ENCODE results near the gene ARHGAP15.

Gene ARHGAP15

DNA sequence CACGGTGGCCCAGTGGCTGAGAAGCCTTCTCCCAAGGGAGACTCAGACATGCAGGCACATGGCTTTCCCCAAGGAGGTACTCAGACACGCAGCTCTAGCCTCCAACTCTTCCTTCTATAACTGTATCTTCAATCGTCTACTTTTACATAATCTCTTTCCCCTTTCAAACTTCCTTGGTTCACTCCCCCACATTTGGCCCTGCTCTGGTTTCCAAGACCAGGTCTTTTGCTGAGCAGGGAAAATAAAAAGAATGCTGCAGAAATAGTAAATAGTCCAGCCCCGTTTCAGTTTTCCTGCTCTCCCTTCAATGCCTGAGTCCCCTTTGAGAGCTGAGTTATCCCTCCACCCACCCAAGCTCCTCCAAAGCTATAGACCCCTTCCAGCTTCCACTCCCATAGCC is 635.0 kb downstream of the ARHGAP15 start:
- H3K9me3 Mint-ChIP-seq, result no peaks in the 10 kb centered on the region
- peak overlapping the region; percentile 13 for H3K27ac Mint-ChIP-seq
- H3K36me3 Mint-ChIP-seq (ENCODE audit: low read depth), result peaks cover 53% of the 10 kb centered on the region
- H3K4me1 Mint-ChIP-seq (ENCODE audit: low read depth), result no peaks in the 10 kb centered on the region
- H3K4me3 Mint-ChIP-seq, result no peak overlapping the region
- no peaks in the 10 kb centered on the region for H3K27me3 Mint-ChIP-seq
- no peak for DNase-seq

DNA sequence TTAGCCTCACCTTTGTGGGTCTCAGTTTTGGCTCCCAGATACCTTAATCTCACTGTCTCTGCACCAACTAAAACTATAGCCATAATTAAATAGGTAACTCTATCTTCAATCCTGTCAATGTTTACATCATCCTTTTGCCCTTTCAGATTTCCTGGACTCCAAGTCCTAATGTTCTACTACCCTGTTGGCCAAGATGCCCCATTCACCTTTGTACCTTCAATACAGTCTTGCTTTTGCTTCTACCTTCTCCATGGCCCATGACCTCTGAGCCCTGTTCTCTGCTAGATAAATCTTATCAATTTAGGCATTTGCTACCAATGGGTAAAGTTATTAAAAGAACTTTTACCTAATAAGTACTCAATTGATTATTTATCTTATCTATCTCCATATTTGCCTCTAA is 635.5 kb downstream of the ARHGAP15 start:
- Mint-ChIP-seq H3K27ac (peak overlapping the region; percentile 13), H3K4me3 (no peak overlapping the region), H3K27me3 (no peaks in the 10 kb centered on the region), H3K36me3 (ENCODE audit: low read depth) (peaks cover 56% of the 10 kb centered on the region), H3K9me3 (no peaks in the 10 kb centered on the region), H3K4me1 (ENCODE audit: low read depth) (no peaks in the 10 kb centered on the region)
- DNase-seq, result no peak

DNA sequence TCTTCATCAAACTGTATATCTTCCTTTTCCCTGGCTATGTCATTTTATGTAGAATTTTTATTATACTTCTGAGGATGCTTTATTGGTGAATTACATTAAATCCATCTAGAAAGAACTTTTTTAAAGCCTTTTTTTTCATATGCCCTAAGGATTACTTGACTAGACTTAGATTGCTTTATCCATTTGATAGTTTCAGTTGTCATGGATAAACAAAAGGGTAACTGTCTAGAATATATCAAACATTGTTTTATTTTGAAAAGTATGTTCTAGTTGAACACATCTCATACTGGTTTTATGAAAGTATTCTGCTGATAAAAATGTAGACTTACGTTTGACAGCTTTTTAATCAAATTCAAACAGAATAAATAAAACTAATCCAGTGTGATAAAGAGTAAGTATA is 639.8 kb downstream of the ARHGAP15 start:
- Mint-ChIP-seq H3K27ac (no peak overlapping the region), H3K4me1 (ENCODE audit: low read depth) (no peaks in the 10 kb centered on the region), H3K36me3 (ENCODE audit: low read depth) (peaks cover 52% of the 10 kb centered on the region), H3K27me3 (no peaks in the 10 kb centered on the region), H3K4me3 (no peak overlapping the region), H3K9me3 (no peaks in the 10 kb centered on the region)
- no peak for DNase-seq

DNA sequence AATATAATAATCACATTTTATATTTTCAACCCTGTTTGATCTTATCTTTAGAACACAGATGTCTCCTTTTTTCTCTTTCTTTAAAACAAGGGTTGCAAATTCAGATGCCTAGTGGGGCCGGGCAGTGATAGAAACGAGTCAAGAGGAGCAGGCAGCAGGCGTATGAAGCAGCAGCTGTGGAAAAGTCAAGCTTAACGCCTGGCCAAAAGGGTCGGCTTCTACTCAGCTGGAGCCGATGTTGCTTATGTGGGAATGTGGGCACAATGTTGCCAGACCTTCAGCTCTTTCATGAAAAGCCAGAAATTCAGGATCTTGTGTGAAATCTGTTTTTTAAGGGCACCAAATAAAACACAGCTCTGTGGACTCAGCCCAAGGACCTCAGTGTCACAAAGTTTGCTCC is 642.7 kb downstream of the ARHGAP15 start:
- DNase-seq, result no peak
- no peak overlapping the region for H3K4me3 Mint-ChIP-seq
- no peak overlapping the region for H3K27ac Mint-ChIP-seq
- H3K36me3 Mint-ChIP-seq (ENCODE audit: low read depth), result peaks cover 26% of the 10 kb centered on the region
- H3K27me3 Mint-ChIP-seq, result no peaks in the 10 kb centered on the region
- no peaks in the 10 kb centered on the region for H3K4me1 Mint-ChIP-seq (ENCODE audit: low read depth)
- H3K9me3 Mint-ChIP-seq, result no peaks in the 10 kb centered on the region

DNA sequence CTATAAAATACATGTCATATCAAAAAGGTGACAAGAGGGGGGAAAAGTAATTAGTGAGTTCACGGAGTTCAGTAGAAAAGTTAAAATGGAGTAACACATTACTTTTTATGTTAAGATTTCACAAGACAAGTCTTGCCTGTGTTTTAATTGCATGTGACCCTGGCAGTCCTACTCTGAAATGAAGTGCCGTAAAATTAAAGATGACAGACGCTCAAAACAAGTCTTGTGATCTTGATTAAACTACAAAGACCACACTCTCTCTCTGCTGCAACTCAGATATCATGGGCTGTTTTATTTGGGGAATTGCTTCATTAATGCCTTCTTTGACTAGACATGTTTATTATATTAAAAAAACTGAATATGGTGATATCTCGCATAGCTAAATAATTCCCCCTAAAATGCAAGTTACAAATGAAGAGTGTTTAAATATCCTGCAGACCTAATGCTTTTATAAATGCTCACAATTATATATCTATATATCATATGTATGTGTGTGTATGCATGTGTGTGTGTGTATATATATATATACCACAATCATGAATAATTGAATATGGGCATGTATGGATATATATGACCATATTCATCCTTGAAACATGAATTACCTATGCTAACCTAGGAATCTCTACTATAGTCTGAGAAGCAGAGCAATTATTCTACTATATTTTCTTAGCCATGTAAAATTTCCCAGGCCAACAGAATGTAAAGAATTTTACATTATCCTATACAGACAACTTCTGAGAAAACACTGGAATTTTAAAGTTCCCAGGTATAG is 647.5 kb downstream of the ARHGAP15 start:
- no peak overlapping the region for H3K4me3 Mint-ChIP-seq
- H3K9me3 Mint-ChIP-seq, result no peaks in the 10 kb centered on the region
- H3K27me3 Mint-ChIP-seq, result no peaks in the 10 kb centered on the region
- H3K4me1 Mint-ChIP-seq (ENCODE audit: low read depth), result no peaks in the 10 kb centered on the region
- no peaks in the 10 kb centered on the region for H3K36me3 Mint-ChIP-seq (ENCODE audit: low read depth)
- H3K27ac Mint-ChIP-seq, result no peak overlapping the region
- no peak for DNase-seq

DNA sequence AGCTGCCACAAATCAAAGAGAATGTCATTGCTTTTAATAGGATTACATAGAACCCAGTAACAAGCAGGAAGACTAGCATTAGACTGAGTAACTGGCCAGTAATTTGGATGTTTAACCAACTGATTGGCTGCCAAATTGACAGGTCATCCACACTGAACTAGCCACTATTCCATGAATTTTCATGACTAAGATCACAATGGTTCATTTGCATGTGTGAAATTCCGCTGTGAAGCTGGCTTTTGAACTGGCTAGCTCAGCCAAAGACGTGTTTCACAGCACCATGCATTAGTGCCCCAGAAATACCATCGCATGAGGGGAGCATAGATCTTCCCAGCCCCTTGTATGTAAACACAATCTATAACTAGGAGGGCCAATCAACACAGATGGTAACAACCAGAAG is 649.8 kb downstream of the ARHGAP15 start:
- Mint-ChIP-seq H3K9me3 (no peaks in the 10 kb centered on the region), H3K36me3 (ENCODE audit: low read depth) (no peaks in the 10 kb centered on the region)
- no peak for DNase-seq

DNA sequence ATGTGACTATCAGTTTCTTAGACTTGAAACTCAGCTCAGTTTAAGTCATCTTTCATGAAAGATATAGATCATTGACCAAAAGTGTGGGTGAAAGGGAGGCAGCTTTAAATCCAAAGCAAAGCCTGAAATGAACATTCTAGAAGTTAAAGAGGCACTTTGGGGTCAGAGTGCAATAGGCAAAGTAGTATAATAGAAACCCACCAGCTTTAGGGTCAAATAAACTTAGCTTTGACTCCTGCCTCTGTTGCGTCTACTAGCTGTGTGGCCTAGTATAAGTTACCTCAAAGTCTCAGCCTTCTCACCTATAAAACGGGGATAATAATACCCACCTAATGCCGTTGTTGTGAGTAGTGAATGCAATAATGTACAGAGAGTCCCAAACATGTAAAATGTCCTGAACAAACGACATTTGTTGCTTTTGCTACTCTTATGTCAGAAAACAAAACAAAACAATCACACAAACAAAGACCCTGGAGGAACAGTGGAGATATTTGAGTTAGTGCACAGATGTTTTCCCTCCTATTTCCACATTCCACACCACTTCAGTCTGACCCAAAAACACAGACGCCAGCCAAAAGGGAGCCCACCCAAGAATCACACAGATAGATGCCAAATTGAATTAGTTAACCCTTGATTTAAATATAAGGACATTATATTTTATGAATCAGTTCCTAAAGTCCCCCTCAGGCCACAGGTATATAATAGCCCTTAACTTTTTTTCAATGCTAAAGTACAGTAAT is 657.0 kb downstream of the ARHGAP15 start:
- H3K4me3 Mint-ChIP-seq, result no peak overlapping the region
- H3K27me3 Mint-ChIP-seq, result peaks cover 23% of the 10 kb centered on the region
- no peak overlapping the region for H3K27ac Mint-ChIP-seq
- H3K36me3 Mint-ChIP-seq (ENCODE audit: low read depth), result no peaks in the 10 kb centered on the region
- no peak for DNase-seq
- H3K4me1 Mint-ChIP-seq (ENCODE audit: low read depth), result no peaks in the 10 kb centered on the region
- no peaks in the 10 kb centered on the region for H3K9me3 Mint-ChIP-seq

More for the DNA sequence above, 649.8 kb downstream of the ARHGAP15 start:
- no peaks in the 10 kb centered on the region for H3K27me3 Mint-ChIP-seq
- no peak overlapping the region for H3K27ac Mint-ChIP-seq
- H3K4me1 Mint-ChIP-seq (ENCODE audit: low read depth), result no peaks in the 10 kb centered on the region
- no peak overlapping the region for H3K4me3 Mint-ChIP-seq

DNA sequence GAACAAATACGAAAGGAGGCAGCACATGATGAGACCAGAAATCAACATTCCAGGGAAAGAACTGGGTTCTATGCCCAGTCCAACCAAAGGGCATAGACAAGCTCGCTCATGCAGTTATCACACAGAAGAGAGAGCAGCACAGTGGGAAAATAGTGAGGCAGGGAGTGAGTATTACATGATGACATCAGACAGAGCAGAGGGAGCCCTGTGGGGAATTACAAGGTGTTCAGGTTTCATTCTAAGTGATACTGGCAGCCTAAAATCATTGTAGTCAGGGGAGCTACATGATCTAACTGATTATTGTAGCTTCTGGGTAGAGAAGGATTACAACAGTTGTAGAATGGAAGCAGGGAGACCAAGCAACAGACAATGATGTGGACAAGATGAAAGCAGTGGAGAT is 658.5 kb downstream of the ARHGAP15 start:
- Mint-ChIP-seq H3K4me3 (no peak overlapping the region), H3K36me3 (ENCODE audit: low read depth) (no peaks in the 10 kb centered on the region)

DNA sequence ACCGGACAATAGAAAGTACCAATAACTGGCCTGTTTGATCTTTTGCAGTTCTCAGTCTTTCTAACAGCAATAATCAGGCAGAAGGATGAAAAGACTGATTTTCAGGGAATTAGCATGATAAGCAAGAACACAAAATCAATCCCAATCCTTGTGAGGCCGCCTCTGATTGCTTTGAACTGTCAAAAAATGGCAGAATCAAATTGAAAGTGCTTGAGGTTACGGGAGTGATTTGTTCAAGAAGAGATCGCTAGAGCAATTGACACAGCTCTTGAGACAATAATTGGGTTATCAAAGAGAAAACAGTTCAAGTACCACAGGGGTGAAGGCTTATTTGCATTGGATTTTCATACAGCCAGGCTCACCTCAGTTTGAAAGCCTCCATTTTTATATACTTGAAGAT is 663.4 kb downstream of the ARHGAP15 start:
- Mint-ChIP-seq H3K27me3 (peaks cover 21% of the 10 kb centered on the region), H3K36me3 (ENCODE audit: low read depth) (no peaks in the 10 kb centered on the region), H3K9me3 (no peaks in the 10 kb centered on the region), H3K27ac (no peak overlapping the region), H3K4me1 (ENCODE audit: low read depth) (no peaks in the 10 kb centered on the region), H3K4me3 (no peak overlapping the region)
- DNase-seq, result no peak

More for the DNA sequence above, 658.5 kb downstream of the ARHGAP15 start:
- Mint-ChIP-seq H3K27ac (no peak overlapping the region), H3K4me1 (ENCODE audit: low read depth) (no peaks in the 10 kb centered on the region), H3K27me3 (peaks cover 23% of the 10 kb centered on the region), H3K9me3 (no peaks in the 10 kb centered on the region)
- no peak for DNase-seq

DNA sequence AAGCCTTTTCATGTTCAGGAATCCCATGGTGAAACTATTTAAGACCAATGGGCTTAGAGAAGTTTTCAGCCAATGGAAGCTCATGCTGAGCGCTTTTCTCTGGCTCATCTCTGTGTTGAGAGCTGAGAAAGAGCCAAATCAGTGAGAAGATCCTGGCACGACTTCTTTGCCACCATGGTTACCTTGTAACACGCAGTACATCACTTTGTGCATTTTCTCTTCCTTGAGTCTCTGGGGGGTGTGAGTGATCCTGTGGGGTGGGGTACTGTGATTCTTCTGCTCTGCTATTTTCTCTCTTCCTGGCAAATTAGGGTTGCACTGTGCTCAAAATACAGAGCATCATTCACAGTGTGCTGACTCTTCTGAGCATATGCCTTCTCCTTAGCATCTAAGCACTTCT is 664.2 kb downstream of the ARHGAP15 start:
- Mint-ChIP-seq H3K36me3 (ENCODE audit: low read depth) (no peaks in the 10 kb centered on the region), H3K27me3 (peaks cover 14% of the 10 kb centered on the region), H3K4me3 (no peak overlapping the region), H3K4me1 (ENCODE audit: low read depth) (no peaks in the 10 kb centered on the region), H3K27ac (no peak overlapping the region), H3K9me3 (no peaks in the 10 kb centered on the region)
- no peak for DNase-seq

DNA sequence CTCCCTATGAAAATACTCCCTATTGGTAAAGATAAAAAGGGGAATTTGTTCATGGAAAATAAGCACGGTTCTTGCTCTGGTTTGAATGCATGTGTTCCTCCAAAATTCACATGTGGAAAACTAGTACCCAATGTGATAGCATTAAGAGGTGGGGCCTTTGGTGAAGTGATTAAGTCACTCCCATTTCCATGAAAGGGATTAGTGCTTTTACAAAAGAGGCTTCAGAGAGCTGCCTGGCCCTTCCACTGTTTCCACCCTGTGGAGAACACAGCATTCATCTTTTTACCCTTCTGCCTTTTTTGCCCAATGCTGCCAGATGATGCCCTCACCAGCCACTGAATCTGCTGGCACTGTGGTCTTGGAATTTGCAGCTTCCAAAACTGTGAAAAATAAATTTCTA is 666.8 kb downstream of the ARHGAP15 start:
- no peaks in the 10 kb centered on the region for H3K36me3 Mint-ChIP-seq (ENCODE audit: low read depth)
- H3K27ac Mint-ChIP-seq, result no peak overlapping the region
- no peak overlapping the region for H3K4me3 Mint-ChIP-seq
- H3K27me3 Mint-ChIP-seq, result no peaks in the 10 kb centered on the region
- H3K4me1 Mint-ChIP-seq (ENCODE audit: low read depth), result no peaks in the 10 kb centered on the region
- DNase-seq, result no peak
- H3K9me3 Mint-ChIP-seq, result peaks cover 2% of the 10 kb centered on the region

DNA sequence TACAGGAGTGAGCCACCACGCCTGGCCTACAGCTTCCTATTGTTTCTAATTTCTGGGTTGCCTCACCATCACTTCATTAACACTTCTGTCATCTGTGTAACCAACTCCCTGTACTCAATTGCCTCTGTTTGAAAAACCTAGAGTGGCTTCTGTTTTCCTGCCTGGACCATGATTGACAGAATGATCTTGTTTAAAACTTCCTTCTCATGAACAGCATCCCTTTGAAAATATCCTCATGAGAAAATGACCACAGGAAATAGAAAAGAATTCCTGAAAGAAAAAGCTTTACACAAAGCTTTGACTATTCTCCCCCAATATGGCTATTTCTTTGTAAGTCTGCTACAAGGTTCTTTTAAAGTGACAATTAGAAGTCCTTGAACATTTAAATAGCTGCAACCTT is 672.3 kb downstream of the ARHGAP15 start:
- H3K4me3 Mint-ChIP-seq, result no peak overlapping the region
- H3K36me3 Mint-ChIP-seq (ENCODE audit: low read depth), result no peaks in the 10 kb centered on the region
- H3K27me3 Mint-ChIP-seq, result peaks cover 9% of the 10 kb centered on the region
- H3K4me1 Mint-ChIP-seq (ENCODE audit: low read depth), result peaks cover 15% of the 10 kb centered on the region
- peaks cover 2% of the 10 kb centered on the region for H3K9me3 Mint-ChIP-seq
- no peak overlapping the region for H3K27ac Mint-ChIP-seq
- no peak for DNase-seq

DNA sequence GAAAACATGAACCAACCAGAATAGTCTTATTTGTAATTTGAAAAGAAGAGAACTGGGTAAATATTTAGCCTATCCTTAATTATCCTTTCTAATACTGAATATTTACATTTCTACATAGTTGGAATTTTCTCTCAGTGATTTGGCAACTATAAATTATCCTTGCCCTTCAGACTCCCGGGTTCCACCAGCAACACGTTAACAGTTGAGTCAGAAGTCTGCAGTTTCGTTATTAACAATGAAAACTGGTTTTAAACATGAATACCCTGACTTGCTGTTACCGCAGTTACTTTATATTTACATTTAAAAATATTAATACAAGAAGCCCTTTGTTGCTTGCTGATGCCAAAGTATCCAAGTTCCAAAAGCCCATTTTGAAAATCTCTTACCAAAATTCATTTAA is 673.0 kb downstream of the ARHGAP15 start:
- Mint-ChIP-seq H3K9me3 (peaks cover 2% of the 10 kb centered on the region), H3K27ac (peak overlapping the region; percentile 79), H3K27me3 (peaks cover 9% of the 10 kb centered on the region), H3K4me3 (no peak overlapping the region), H3K4me1 (ENCODE audit: low read depth) (peaks cover 15% of the 10 kb centered on the region), H3K36me3 (ENCODE audit: low read depth) (no peaks in the 10 kb centered on the region)
- no peak for DNase-seq

DNA sequence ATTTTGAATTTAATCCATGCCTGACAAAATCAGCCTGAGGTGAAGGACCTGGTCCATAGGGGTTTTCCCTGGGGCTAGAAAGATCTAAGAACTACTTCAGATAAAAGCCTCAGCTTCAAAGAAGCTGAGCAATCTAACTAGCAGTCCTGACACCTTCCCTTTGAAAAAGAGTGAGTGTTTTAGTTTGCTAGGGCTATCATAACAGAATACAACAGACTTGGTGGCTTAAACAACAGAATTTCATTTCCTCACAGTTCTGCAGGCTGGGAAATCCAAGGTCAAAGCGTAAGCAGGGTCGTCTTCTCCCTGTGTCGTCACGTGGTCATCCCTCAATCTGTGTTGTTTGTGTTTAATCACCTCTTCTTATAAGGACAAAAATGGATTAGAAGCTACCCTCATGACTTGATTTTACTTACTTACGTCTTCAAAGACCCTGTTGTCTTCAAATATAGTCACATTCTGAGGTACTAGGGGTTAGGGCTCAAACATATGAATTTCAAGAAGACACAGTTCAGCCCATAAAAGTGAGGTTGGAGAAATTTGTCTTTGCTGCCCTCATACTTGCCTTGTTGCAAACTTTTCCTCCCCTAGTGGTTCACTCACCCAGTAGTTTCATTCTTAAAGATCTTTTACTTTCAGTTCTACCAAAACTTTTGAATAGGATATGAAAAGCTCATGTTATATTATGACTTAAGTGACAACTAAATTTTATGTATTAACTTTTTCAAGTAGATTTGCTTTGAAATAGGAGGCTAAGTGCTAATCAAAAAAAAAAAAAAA is 673.8 kb downstream of the ARHGAP15 start:
- Mint-ChIP-seq H3K36me3 (ENCODE audit: low read depth) (no peaks in the 10 kb centered on the region), H3K9me3 (peaks cover 2% of the 10 kb centered on the region), H3K4me3 (peak overlapping the region; percentile 34), H3K27me3 (peaks cover 9% of the 10 kb centered on the region), H3K27ac (peak overlapping the region; percentile 79), H3K4me1 (ENCODE audit: low read depth) (peaks cover 15% of the 10 kb centered on the region)
- DNase-seq, result no peak

DNA sequence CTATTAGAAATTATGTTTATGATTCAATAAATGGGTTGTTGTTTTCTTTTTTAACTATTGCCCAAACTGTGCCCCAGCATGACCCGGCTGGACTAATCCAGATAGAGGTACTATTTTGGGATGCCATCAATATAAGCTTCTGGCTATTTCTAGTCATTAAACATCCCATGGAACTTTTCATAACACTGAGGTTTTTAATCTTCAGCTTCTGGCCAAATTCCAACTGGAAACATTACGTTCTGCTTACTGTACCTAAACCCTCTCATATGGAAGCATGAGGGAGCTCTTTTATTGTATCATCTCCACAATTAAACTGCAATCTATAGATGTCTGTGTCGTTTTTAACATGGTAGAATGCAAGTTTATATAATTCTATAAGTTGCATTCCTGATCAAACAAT is 674.7 kb downstream of the ARHGAP15 start:
- Mint-ChIP-seq H3K4me1 (ENCODE audit: low read depth) (peaks cover 15% of the 10 kb centered on the region), H3K9me3 (no peaks in the 10 kb centered on the region), H3K4me3 (no peak overlapping the region), H3K27ac (no peak overlapping the region), H3K36me3 (ENCODE audit: low read depth) (no peaks in the 10 kb centered on the region), H3K27me3 (peaks cover 9% of the 10 kb centered on the region)
- no peak for DNase-seq
